Fibroblast of villous mesenchyme (primary cell): ENCODE results near the gene TXNRD2. TPM values are rescaled to one million over a fixed set of nuclear protein-coding genes. Genes with fewer than 3 reads are reported as not detected.
A peak's percentile ranks its signal among the peaks of the same experiment; 100 is the strongest.

Experiments used
- DNase-seq: peaks from one replicate; pipeline ENCODE4 v3.0.0-alpha.2; 2010; ENCODE audit warnings: low read depth
- H3K4me3 ChIP-seq: 2 replicates; pipeline ENCODE4 v1.5.1; 2011; ENCODE audit warnings: low read depth, mild to moderate bottlenecking, low read length
- total RNA-seq: library from RNA; depleted of rRNA; stranded (reverse); fragments of >200 nt; gene quantifications from 2 replicates; pipeline ENCODE4 v1.2.3, GENCODE V29; 2012
- TF ChIP-seq, protein P1 (sequence below): IDR thresholded peaks from 2 replicates; pipeline ENCODE4 v1.5.1; 2012; ENCODE audit warnings: low read depth, mild to moderate bottlenecking, low read length; ENCODE audit not compliant: insufficient read depth

The TXNRD2 gene
- total RNA-seq, 1 donor: 39.3 TPM

DNA sequence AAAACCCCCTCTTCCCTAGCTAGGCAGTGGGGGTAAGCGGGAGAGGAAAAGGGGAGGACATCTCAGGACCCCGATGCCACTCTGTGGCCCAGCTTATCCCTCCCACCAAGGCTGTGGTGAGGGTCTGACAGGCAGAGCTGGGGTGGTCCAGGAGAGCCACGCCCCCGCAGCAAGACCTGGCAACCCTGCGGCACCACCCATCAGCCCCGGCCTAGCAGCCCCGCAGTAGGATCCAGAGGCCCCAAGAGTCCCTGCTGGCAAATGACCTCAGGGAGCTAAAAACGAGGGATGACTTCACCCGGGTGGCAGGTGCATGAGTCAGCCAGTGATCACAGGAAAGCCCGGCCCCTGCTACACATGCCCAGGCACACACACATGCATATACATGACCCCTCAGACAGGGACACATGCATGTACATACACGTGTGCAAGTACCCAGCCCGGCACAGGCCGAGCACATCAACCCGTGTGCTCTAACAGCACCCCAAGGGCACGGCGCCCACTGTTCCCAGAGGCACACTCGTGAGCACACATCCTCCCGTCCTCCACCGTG lies 42.7 kb upstream of the TXNRD2 start:
- DNase-seq: peak; percentile 47
- TF ChIP-seq, protein P1, sequence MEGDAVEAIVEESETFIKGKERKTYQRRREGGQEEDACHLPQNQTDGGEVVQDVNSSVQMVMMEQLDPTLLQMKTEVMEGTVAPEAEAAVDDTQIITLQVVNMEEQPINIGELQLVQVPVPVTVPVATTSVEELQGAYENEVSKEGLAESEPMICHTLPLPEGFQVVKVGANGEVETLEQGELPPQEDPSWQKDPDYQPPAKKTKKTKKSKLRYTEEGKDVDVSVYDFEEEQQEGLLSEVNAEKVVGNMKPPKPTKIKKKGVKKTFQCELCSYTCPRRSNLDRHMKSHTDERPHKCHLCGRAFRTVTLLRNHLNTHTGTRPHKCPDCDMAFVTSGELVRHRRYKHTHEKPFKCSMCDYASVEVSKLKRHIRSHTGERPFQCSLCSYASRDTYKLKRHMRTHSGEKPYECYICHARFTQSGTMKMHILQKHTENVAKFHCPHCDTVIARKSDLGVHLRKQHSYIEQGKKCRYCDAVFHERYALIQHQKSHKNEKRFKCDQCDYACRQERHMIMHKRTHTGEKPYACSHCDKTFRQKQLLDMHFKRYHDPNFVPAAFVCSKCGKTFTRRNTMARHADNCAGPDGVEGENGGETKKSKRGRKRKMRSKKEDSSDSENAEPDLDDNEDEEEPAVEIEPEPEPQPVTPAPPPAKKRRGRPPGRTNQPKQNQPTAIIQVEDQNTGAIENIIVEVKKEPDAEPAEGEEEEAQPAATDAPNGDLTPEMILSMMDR: no peak
- H3K4me3 ChIP-seq: no peak overlapping the region

DNA sequence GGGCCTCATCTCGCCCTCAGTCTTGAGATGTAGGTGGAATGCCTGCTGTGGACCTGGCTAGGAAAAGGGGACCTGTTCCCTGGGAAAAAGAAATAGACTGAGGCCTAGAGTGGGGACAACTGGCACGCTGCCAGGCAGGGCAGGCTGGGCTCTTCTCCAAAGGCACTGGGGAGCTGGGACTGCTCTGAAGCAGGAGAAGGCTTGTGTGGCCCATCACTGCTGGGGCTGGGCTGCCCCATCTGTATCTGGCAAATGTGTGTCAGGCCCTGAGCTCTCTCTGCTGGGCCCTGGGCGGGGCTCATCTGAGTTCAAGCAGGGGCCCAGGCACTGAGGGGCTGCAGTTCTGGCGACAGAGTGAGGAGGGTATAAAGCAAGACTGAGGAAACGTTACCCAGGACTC lies 42.1 kb upstream of the TXNRD2 start:
- H3K4me3 ChIP-seq: no peak overlapping the region
- TF ChIP-seq, protein P1: no peak
- DNase-seq: no peak

- H3K4me3 ChIP-seq: no peak overlapping the region
- no peak for DNase-seq
- TF ChIP-seq, protein P1: no peak
These were observed 41.5 kb upstream of the TXNRD2 start for GRCh38 chr22:19982991-19983578.

DNA sequence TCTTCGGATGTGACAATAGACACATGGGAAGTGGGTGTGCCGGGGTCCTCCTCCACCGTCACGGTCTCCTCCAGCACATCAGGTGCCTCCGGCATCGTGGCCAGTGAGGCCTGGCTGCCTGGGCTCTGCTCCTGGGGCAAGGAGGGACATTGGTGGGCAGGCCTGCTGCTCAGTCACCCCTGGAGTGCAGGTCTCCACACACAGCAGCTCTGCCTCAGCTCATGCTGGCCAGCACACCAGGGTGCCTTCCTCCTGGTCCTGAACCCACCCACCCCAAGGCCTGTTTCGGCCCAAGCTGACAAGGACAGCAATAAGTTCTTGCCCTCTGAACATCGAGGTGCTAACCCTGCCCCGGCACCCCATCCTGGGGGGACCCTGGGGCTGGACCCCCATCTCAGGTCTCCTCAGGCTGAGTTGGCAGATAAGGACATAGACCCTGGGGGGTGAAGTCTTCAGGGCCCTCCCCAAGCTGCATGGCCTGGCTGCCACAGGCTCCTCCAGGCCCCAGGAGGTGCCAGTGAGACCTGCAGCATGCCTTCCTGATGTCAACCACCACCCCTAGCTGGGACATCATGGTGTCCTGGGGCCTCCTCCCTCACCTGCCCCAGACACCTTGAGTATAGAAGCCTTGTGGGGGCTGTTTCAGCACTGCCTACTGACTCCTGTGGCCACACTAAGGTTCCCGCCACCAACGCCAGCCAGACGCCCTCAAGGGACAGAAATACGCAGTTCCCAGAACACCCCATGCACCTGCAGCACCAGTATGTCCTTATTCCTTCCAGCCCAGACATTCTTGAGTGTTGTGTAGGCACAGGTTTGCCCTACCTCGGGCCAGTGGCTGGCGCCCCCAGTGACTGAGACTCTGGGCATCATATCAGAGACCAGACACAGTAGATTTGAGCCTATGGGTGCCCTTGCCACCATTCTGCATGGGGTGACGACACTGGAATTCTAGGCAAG lies 40.6 kb upstream of the TXNRD2 start:
- TF ChIP-seq, protein P1: no peak
- DNase-seq: no peak
- H3K4me3 ChIP-seq: no peak overlapping the region

GRCh38 chr22:19981171-19981960 lies 39.7 kb upstream of the TXNRD2 start:
- no peak for DNase-seq
- H3K4me3 ChIP-seq: no peak overlapping the region
- TF ChIP-seq, protein P1: no peak

GRCh38 chr22:19980766-19981165 lies 39.1 kb upstream of the TXNRD2 start:
- H3K4me3 ChIP-seq: no peak overlapping the region
- no peak for DNase-seq
- TF ChIP-seq, protein P1: no peak
